Measurements from ENCODE around the gene STX11.

Gene STX11

DNA sequence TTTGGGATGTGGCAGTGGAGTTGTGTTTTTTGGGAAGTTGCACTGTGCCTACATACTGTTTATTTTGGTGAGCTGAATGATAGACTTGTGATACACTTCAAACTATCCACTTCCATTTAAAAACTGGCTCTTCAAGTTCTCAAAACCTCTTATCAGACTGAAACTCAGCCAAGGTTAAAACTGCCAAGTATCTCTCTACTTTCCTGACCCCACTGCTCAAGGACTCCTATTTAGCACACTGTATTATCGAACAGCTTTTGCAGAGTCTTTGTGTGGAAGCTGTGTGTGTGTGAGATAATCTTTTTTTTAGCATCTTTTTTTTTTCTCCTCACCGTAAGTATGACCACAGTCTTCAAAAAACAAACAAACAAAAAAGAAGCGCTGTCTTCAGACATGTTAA is 21.1 kb downstream of the STX11 start:
- no peaks in the 10 kb centered on the region for H3K27me3 ChIP-seq (replicated peaks; ENCODE audit: insufficient read depth, low read length)
- no peaks in the 10 kb centered on the region for H3K9me3 ChIP-seq (replicated peaks; ENCODE audit: insufficient read depth, low read length)
- no peak overlapping the region for H3K4me3 ChIP-seq (ENCODE audit: low read length)
- H4K20me1 ChIP-seq (ENCODE audit: insufficient read depth, low read length), result no peaks in the 10 kb centered on the region
- TF ChIP-seq EZH2phosphoT487 (IDR thresholded peaks at IDR 0.05; ENCODE audit: low read length) (no peak), CTCF (IDR thresholded peaks at IDR 0.05; ENCODE audit: low read length) (no peak), EZH2 (optimal IDR thresholded peaks at IDR 0.05; ENCODE audit: low read depth, low read length) (no peak)
- no peak overlapping the region for H3K27ac ChIP-seq (ENCODE audit: low read length)
- no peak overlapping the region for H3K9ac ChIP-seq (ENCODE audit: low read length)
- no peak for DNase-seq
- H3K9me2 ChIP-seq (replicated peaks; ENCODE audit: insufficient read depth, low read length), result no peaks in the 10 kb centered on the region
- no peaks in the 10 kb centered on the region for H3K4me1 ChIP-seq (ENCODE audit: low read length)
- no peak overlapping the region for H2AFZ ChIP-seq (ENCODE audit: low read length)
- H3F3A ChIP-seq (ENCODE audit: insufficient read depth, low read length), result no peaks in the 10 kb centered on the region
- H3K4me2 ChIP-seq (ENCODE audit: low read depth, low read length), result no peak overlapping the region
- H3K79me2 ChIP-seq (ENCODE audit: low read length), result no peaks in the 10 kb centered on the region
- no peaks in the 10 kb centered on the region for H3K36me3 ChIP-seq (replicated peaks; ENCODE audit: insufficient read depth, low read length)

GRCh38 chr6:144174006-144174405 is 23.7 kb downstream of the STX11 start:
- H3K79me2 ChIP-seq (ENCODE audit: low read length), result no peaks in the 10 kb centered on the region
- TF ChIP-seq CTCF (IDR thresholded peaks at IDR 0.05; ENCODE audit: low read length) (no peak), EZH2phosphoT487 (IDR thresholded peaks at IDR 0.05; ENCODE audit: low read length) (no peak), EZH2 (optimal IDR thresholded peaks at IDR 0.05; ENCODE audit: low read depth, low read length) (no peak)
- no peak overlapping the region for H3K27ac ChIP-seq (ENCODE audit: low read length)
- H3K4me3 ChIP-seq (ENCODE audit: low read length), result no peak overlapping the region
- no peaks in the 10 kb centered on the region for H3F3A ChIP-seq (ENCODE audit: insufficient read depth, low read length)
- no peak overlapping the region for H2AFZ ChIP-seq (ENCODE audit: low read length)
- no peaks in the 10 kb centered on the region for H3K36me3 ChIP-seq (replicated peaks; ENCODE audit: insufficient read depth, low read length)
- no peak for DNase-seq
- no peaks in the 10 kb centered on the region for H3K9me3 ChIP-seq (replicated peaks; ENCODE audit: insufficient read depth, low read length)
- H3K9ac ChIP-seq (ENCODE audit: low read length), result no peak overlapping the region
- no peak overlapping the region for H3K4me2 ChIP-seq (ENCODE audit: low read depth, low read length)
- no peaks in the 10 kb centered on the region for H4K20me1 ChIP-seq (ENCODE audit: insufficient read depth, low read length)
- H3K4me1 ChIP-seq (ENCODE audit: low read length), result no peaks in the 10 kb centered on the region
- H3K9me2 ChIP-seq (replicated peaks; ENCODE audit: insufficient read depth, low read length), result no peaks in the 10 kb centered on the region
- H3K27me3 ChIP-seq (replicated peaks; ENCODE audit: insufficient read depth, low read length), result no peaks in the 10 kb centered on the region

DNA sequence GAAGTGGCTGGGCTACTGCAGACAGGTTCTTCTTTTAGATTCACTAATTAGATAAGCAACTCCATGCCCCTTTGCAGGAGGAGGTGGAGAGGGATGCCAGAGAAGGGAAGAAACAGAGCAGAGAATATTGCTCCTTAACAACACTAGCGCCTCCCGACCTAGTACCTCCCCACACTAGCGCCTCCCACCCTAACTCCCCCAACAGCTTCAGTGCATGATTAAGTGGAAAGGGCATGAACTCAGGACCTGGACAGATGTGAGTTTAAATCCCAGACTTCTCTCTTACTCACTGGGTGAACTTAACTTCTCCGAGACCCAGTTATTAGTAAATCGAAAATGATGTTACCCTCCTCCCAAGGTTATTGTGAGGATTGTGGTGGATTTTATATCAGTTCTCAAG is 25.7 kb downstream of the STX11 start:
- Histone ChIP-seq H2AFZ (ENCODE audit: low read length) (no peak overlapping the region), H3K27ac (ENCODE audit: low read length) (no peak overlapping the region), H3F3A (ENCODE audit: insufficient read depth, low read length) (no peaks in the 10 kb centered on the region), H4K20me1 (ENCODE audit: insufficient read depth, low read length) (no peaks in the 10 kb centered on the region), H3K9me3 (replicated peaks; ENCODE audit: insufficient read depth, low read length) (no peaks in the 10 kb centered on the region), H3K9ac (ENCODE audit: low read length) (no peak overlapping the region), H3K4me1 (ENCODE audit: low read length) (no peaks in the 10 kb centered on the region), H3K27me3 (replicated peaks; ENCODE audit: insufficient read depth, low read length) (no peaks in the 10 kb centered on the region), H3K9me2 (replicated peaks; ENCODE audit: insufficient read depth, low read length) (no peaks in the 10 kb centered on the region), H3K4me3 (ENCODE audit: low read length) (no peak overlapping the region), H3K79me2 (ENCODE audit: low read length) (no peaks in the 10 kb centered on the region), H3K36me3 (replicated peaks; ENCODE audit: insufficient read depth, low read length) (no peaks in the 10 kb centered on the region), H3K4me2 (ENCODE audit: low read depth, low read length) (no peak overlapping the region)
- DNase-seq, result no peak
- no peak for TF ChIP-seq EZH2phosphoT487 (IDR thresholded peaks at IDR 0.05; ENCODE audit: low read length)
- TF ChIP-seq EZH2 (optimal IDR thresholded peaks at IDR 0.05; ENCODE audit: low read depth, low read length), result no peak
- no peak for TF ChIP-seq CTCF (IDR thresholded peaks at IDR 0.05; ENCODE audit: low read length)
